Liver (tissue), 9 donors: ENCODE data around the gene SIGLEC6. TPM values are rescaled to one million over a fixed set of nuclear protein-coding genes. Genes with fewer than 3 reads are reported as not detected.

ENCODE experiments used
- DNase-seq: peaks from one replicate; pipeline ENCODE4 v3.0.0-alpha.2; 2017; ENCODE audit warnings: low spot score
- H3K27ac ChIP-seq, 2 donors: one replicate each; pipeline ENCODE4 v1.7.0; 2013; ENCODE audit warnings: inconsistent platforms in 2 of 2, low read length in 2 of 2, control low read depth in 1 of 2, low read depth in 1 of 2, mild to moderate bottlenecking in 1 of 2
- H3K27me3 ChIP-seq, 4 donors: one replicate each; pipeline versions ENCODE4 v1.6.1 to v1.7.0; 2013; ENCODE audit warnings: low read length in 3 of 4, inconsistent platforms in 1 of 4, mild to moderate bottlenecking in 1 of 4, moderate library complexity in 1 of 4; ENCODE audit not compliant: control insufficient read depth in 4 of 4, insufficient read depth in 4 of 4
- H3K36me3 ChIP-seq, 4 donors: one replicate each; pipeline versions ENCODE4 v1.6.1 to v1.7.0; 2013; ENCODE audit warnings: low read length in 3 of 4, mild to moderate bottlenecking in 3 of 4, low read depth in 1 of 4, moderate library complexity in 1 of 4; ENCODE audit not compliant: control insufficient read depth in 4 of 4, insufficient read depth in 3 of 4
- H3K4me1 ChIP-seq, 4 donors: one replicate each; pipeline versions ENCODE4 v1.6.1 to v1.7.0; 2013; ENCODE audit warnings: low read length in 3 of 4, mild to moderate bottlenecking in 3 of 4, moderate library complexity in 1 of 4; ENCODE audit not compliant: control insufficient read depth in 4 of 4, insufficient read depth in 4 of 4
- H3K4me3 ChIP-seq, 3 donors: one replicate each; pipeline versions ENCODE4 v1.6.1 to v1.7.0; 2013; ENCODE audit warnings: low read length in 3 of 3, control low read depth in 1 of 3, low read depth in 1 of 3, mild to moderate bottlenecking in 1 of 3
- H3K9ac ChIP-seq, 2 donors: one replicate each; pipeline ENCODE4 v1.7.0; 2013; ENCODE audit warnings: low read length in 2 of 2, mild to moderate bottlenecking in 2 of 2, moderate library complexity in 2 of 2, control low read depth in 1 of 2, low read depth in 1 of 2
- H3K9me3 ChIP-seq, 4 donors: one replicate each; pipeline versions ENCODE4 v1.6.1 to v1.7.0; 2013; ENCODE audit warnings: low read length in 3 of 4; ENCODE audit not compliant: control insufficient read depth in 4 of 4
- ATF3 ChIP-seq: IDR thresholded peaks from 2 replicates; pipeline ENCODE4 v1.6.1; 2016; ENCODE audit warnings: antibody characterized with exemption
- CTCF ChIP-seq: fragments of 150-350 bp; IDR thresholded peaks from 2 replicates; pipeline ENCODE4 v1.5.1; 2017; ENCODE audit warnings: improper control_type of control experiment, low read depth, low read length; ENCODE audit not compliant: missing input control
- EGR1 ChIP-seq, 2 donors: IDR thresholded peaks; 2 replicates each; pipeline ENCODE4 v1.6.1; 2016 to 2018; ENCODE audit warnings: antibody characterized with exemption in 2 of 2, low read depth in 2 of 2
- FOXA1 ChIP-seq: IDR thresholded peaks from 2 replicates; pipeline ENCODE4 v1.6.1; 2016; ENCODE audit warnings: antibody characterized with exemption
- FOXA2 ChIP-seq: IDR thresholded peaks from 2 replicates; pipeline ENCODE4 v1.6.1; 2016; ENCODE audit warnings: antibody characterized with exemption
- GABPA ChIP-seq, 2 donors: IDR thresholded peaks in 1 of 2; conservative IDR thresholded peaks in 1 of 2; 2 replicates each; pipeline ENCODE4 v1.6.1; 2016; ENCODE audit warnings: antibody characterized with exemption in 2 of 2, mild to moderate bottlenecking in 1 of 2, moderate library complexity in 1 of 2
- HNF4A ChIP-seq, 2 donors: conservative IDR thresholded peaks; 2 replicates each; pipeline ENCODE4 v1.6.1; 2016; ENCODE audit warnings: antibody characterized with exemption in 2 of 2, mild to moderate bottlenecking in 2 of 2
- HNF4G ChIP-seq: IDR thresholded peaks from 2 replicates; pipeline ENCODE4 v1.6.1; 2016; ENCODE audit warnings: antibody characterized with exemption
- JUND ChIP-seq, 2 donors: IDR thresholded peaks; 2 replicates each; pipeline ENCODE4 v1.6.1; 2016; ENCODE audit warnings: antibody characterized with exemption in 2 of 2
- MAX ChIP-seq: IDR thresholded peaks from 2 replicates; pipeline ENCODE4 v1.6.1; 2016; ENCODE audit warnings: antibody characterized with exemption
- NR2F2 ChIP-seq: IDR thresholded peaks from 2 replicates; pipeline ENCODE4 v1.6.1; 2016; ENCODE audit warnings: antibody characterized with exemption
- RAD21 ChIP-seq, 2 donors: IDR thresholded peaks; 2 replicates each; pipeline ENCODE4 v1.6.1; 2016; ENCODE audit warnings: antibody characterized with exemption in 2 of 2, mild to moderate bottlenecking in 2 of 2
- REST ChIP-seq: IDR thresholded peaks from 2 replicates; pipeline ENCODE4 v1.6.1; 2016; ENCODE audit warnings: antibody characterized with exemption, mild to moderate bottlenecking
- RXRA ChIP-seq, 2 donors: IDR thresholded peaks; 2 replicates each; pipeline ENCODE4 v1.6.1; 2017 to 2018; ENCODE audit warnings: antibody characterized with exemption in 2 of 2, mild to moderate bottlenecking in 1 of 2
- SP1 ChIP-seq: IDR thresholded peaks from 2 replicates; pipeline ENCODE4 v1.6.1; 2018; ENCODE audit warnings: antibody characterized with exemption, mild to moderate bottlenecking
- TAF1 ChIP-seq: conservative IDR thresholded peaks from 2 replicates; pipeline ENCODE4 v1.6.1; 2016; ENCODE audit warnings: antibody characterized with exemption, mild to moderate bottlenecking
- YY1 ChIP-seq: IDR thresholded peaks from 2 replicates; pipeline ENCODE4 v1.6.1; 2016; ENCODE audit warnings: antibody characterized with exemption, mild to moderate bottlenecking
- ZBTB33 ChIP-seq: IDR thresholded peaks from 2 replicates; pipeline ENCODE4 v1.6.1; 2016; ENCODE audit warnings: antibody characterized with exemption
- WGBS: extraction: QIAGEN DNeasy Blood & Tissue Kit; methylation state at CpG from one replicate; pipeline ENCODE4 v1.1.7; 2013; 5-methylcytosine and 5-hydroxymethylcytosine counted together
- polyA plus RNA-seq, 2 donors: library from polyadenylated mRNA; stranded (reverse) in 1 of 2; unstranded in 1 of 2; fragments of 200-250 nt in 1 of 2; fragments of >200 nt in 1 of 2; fragmentation: Nextera tagmentation in 1 of 2; extraction: Ambion mirVana in 1 of 2; gene quantifications; one replicate each; pipeline versions ENCODE4 v1.2.1 to v1.2.3, GENCODE V29; 2013 to 2015
- total RNA-seq, 2 donors: library from RNA; depleted of rRNA; stranded (reverse); fragments of >200 nt; gene quantifications; one replicate each; pipeline ENCODE4 v1.2.3, GENCODE V29; 2014
- donor health status: healthy.
- donor health status: healthy.
- donor health status: healthy.
- donor health status: healthy.
- donor health status: healthy.

Gene SIGLEC6
- total and polyA plus RNA-seq, 4 donors, result 0.08 to 0.47 (median 0.08) TPM; not detected in 1

GRCh38 chr19:51485960-51486660, 45.4 kb downstream of the SIGLEC6 start:
- no peak overlapping the region for H3K4me3 ChIP-seq
- no peak for DNase-seq
- no peak overlapping the region for H3K27ac ChIP-seq
- no peaks in the 10 kb centered on the region for H3K4me1 ChIP-seq
- no peak overlapping the region for H3K9ac ChIP-seq
- no peaks in the 10 kb centered on the region for H3K9me3 ChIP-seq
- peaks cover 0 to 7% (median 4%) of the 10 kb centered on the region in 4 donors for H3K27me3 ChIP-seq
- H3K36me3 ChIP-seq, result no peaks in the 10 kb centered on the region
- 74% methylated on average over 5 of the region's 5 CpGs for WGBS
- no peak for TF ChIP-seq FOXA1
- TF ChIP-seq FOXA2, result no peak
- no peak for TF ChIP-seq GABPA (IDR thresholded peaks at IDR 0.05 in 1 of 2, conservative IDR thresholded peaks at IDR 0.05 in 1 of 2)
- TF ChIP-seq HNF4A (conservative IDR thresholded peaks at IDR 0.05), result no peak
- TF ChIP-seq JUND (IDR thresholded peaks at IDR 0.05), result no peak
- TF ChIP-seq MAX, result no peak
- no peak for TF ChIP-seq TAF1
- no peak for TF ChIP-seq HNF4G
- no peak for TF ChIP-seq ZBTB33
- TF ChIP-seq REST, result no peak
- no peak for TF ChIP-seq YY1
- TF ChIP-seq RAD21 (IDR thresholded peaks at IDR 0.05), result no peak
- TF ChIP-seq NR2F2, result no peak
- no peak for TF ChIP-seq CTCF
- no peak for TF ChIP-seq ATF3
- TF ChIP-seq RXRA (IDR thresholded peaks at IDR 0.05), result no peak
- no peak for TF ChIP-seq SP1
- TF ChIP-seq EGR1 (IDR thresholded peaks at IDR 0.05; ENCODE audit: low read depth in 2 of 2), result no peak
